ENCODE results near the gene HHLA2. TPM values are rescaled to one million over a fixed set of nuclear protein-coding genes. Genes with fewer than 3 reads are reported as not detected.

HHLA2 gene
- total and polyA plus RNA-seq, 2 of the 8 experiments (the other 6 are each of a cell fraction or from before 2014, with no cell fraction given), result not detected

DNA sequence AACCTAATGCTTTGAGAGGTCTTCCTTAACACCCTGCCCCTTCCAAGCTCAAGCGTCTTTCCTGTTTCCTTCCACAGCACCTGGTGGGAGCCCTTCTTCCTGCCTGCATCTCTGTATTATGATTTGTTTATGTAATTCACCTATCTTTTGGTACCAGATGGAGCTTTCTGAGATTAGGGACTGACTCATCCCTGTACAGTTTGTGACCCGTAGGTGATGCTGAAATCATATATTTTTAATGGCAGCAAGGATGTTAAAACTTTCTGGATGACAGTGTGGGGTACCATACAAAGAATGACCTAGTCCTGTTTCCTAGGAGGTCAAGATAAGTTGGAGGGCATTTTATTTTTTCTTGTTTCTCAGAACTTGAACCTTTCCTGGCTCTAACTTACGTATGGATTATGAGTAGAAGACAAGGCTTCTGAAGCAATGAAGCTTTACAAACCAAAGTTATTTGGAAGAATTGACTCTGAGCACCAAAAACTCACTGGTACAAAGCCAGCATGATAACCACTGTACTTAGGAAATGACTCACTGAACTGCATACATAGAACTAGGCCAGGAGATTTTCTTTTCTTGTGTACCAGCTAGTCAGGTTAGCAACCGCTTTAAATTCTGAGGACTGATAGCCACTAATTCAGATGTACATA, 46.6 kb downstream of the HHLA2 start (continued):
- TF ChIP-seq RBBP5 (IDR thresholded peaks at IDR 0.05; ENCODE audit: borderline replicate concordance, low read depth, low read length) (no peak), CREB1 (IDR thresholded peaks at IDR 0.05) (no peak), SP1 (IDR thresholded peaks at IDR 0.05; ENCODE audit: low read depth, low read length) (no peak), POU5F1 (IDR thresholded peaks at IDR 0.05; ENCODE audit: low read depth, low read length) (no peak), CTCF (IDR thresholded peaks at IDR 0.05; ENCODE audit: control extremely low read depth in 1 of 3, insufficient read depth in 1 of 3, low read depth in 1 of 3, low read length in 3 of 3) (no peak), CHD1 (IDR thresholded peaks at IDR 0.05; ENCODE audit: low read depth, low read length) (no peak)
- TF ChIP-seq, protein P1, sequence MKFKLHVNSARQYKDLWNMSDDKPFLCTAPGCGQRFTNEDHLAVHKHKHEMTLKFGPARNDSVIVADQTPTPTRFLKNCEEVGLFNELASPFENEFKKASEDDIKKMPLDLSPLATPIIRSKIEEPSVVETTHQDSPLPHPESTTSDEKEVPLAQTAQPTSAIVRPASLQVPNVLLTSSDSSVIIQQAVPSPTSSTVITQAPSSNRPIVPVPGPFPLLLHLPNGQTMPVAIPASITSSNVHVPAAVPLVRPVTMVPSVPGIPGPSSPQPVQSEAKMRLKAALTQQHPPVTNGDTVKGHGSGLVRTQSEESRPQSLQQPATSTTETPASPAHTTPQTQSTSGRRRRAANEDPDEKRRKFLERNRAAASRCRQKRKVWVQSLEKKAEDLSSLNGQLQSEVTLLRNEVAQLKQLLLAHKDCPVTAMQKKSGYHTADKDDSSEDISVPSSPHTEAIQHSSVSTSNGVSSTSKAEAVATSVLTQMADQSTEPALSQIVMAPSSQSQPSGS (IDR thresholded peaks at IDR 0.05; ENCODE audit: low read length), result no peak
